ENCODE data around the gene DEPDC7.

DEPDC7 gene

DNA sequence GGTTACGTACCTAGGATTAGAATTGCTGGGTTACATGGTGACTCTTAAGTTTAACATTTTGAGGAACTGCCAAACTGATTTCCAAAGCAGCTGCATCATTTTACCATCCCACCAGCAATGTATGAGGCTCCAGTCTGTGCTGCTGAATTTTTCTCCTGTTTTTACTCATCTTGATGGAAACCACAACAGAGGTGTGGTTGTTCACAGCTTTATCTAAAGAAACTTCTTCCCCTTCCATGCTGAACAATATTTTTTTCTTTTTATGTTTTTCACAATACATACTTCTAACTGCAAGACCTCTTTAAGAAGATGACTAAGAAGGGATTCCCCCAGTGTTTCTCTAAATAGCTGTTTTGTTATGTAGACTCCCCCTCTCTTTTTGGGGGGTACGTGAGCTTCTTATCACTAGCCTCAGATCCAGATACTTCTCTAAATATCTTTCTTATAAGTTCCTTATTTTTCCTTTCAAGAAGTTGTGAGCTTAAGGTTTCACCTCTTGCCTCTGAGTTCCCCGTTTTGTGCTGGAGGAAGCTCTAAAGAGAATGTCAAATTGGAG lies 47.7 kb downstream of the DEPDC7 start:
- no peak for TF ChIP-seq SIN3A (IDR thresholded peaks at IDR 0.05; ENCODE audit: borderline replicate concordance, insufficient read depth, low read length)
- TF ChIP-seq FOXP2 (optimal IDR thresholded peaks at IDR 0.05; ENCODE audit: borderline replicate concordance, extremely low read depth, extremely low read length, insufficient read depth), result no peak
- TF ChIP-seq TAF1 (IDR thresholded peaks at IDR 0.05; ENCODE audit: borderline replicate concordance, insufficient read depth, low read length), result no peak
- no peak for TF ChIP-seq POLR2AphosphoS5 (IDR thresholded peaks at IDR 0.05; ENCODE audit: low read depth, low read length)

DNA sequence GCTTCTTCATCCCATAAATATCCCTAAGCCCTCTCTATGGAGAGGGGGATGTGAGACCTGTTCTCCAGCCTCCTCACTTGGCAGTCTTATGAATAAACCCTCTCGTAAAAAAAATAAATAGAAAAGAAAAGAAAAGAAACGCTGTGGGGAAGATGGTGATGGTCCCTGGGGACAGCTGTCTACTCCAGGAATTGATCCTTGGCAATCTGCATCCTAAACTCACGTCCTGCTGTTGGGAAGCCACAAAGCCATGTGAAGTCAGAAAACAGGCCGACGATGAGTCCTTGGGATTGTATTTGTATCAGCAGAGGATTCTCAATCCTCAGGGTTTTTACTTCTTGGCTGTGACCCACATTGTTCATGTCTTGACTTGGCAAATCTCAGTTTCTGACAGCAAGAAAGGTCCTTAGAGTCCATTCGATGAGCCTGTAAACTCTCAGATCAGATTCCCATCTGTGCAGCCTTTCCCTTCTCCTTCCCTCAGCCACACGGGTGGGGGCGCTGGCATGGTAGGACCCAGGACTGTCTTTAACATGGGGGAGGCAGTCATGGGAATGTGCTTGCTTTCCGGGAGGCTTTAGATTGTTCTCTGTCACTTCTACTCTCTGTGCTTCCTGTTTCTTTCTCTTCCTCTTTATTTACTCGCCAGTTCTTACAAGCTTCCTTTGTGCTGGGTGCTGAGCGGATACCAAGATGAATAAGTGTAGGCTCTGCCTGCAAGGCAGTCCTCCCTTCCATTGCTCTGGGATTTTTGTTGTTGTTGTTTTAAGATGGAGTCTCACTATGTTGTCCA lies 48.6 kb downstream of the DEPDC7 start:
- no peak for TF ChIP-seq SIN3A (IDR thresholded peaks at IDR 0.05; ENCODE audit: borderline replicate concordance, insufficient read depth, low read length)
- no peak for TF ChIP-seq TAF1 (IDR thresholded peaks at IDR 0.05; ENCODE audit: borderline replicate concordance, insufficient read depth, low read length)
- TF ChIP-seq FOXP2 (optimal IDR thresholded peaks at IDR 0.05; ENCODE audit: borderline replicate concordance, extremely low read depth, extremely low read length, insufficient read depth), result no peak
- TF ChIP-seq, protein P1, sequence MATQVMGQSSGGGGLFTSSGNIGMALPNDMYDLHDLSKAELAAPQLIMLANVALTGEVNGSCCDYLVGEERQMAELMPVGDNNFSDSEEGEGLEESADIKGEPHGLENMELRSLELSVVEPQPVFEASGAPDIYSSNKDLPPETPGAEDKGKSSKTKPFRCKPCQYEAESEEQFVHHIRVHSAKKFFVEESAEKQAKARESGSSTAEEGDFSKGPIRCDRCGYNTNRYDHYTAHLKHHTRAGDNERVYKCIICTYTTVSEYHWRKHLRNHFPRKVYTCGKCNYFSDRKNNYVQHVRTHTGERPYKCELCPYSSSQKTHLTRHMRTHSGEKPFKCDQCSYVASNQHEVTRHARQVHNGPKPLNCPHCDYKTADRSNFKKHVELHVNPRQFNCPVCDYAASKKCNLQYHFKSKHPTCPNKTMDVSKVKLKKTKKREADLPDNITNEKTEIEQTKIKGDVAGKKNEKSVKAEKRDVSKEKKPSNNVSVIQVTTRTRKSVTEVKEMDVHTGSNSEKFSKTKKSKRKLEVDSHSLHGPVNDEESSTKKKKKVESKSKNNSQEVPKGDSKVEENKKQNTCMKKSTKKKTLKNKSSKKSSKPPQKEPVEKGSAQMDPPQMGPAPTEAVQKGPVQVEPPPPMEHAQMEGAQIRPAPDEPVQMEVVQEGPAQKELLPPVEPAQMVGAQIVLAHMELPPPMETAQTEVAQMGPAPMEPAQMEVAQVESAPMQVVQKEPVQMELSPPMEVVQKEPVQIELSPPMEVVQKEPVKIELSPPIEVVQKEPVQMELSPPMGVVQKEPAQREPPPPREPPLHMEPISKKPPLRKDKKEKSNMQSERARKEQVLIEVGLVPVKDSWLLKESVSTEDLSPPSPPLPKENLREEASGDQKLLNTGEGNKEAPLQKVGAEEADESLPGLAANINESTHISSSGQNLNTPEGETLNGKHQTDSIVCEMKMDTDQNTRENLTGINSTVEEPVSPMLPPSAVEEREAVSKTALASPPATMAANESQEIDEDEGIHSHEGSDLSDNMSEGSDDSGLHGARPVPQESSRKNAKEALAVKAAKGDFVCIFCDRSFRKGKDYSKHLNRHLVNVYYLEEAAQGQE (IDR thresholded peaks at IDR 0.05; ENCODE audit: insufficient read depth in 1 of 2, low read depth in 2 of 2, low read length in 2 of 2), result no peak
- TF ChIP-seq POLR2AphosphoS5 (IDR thresholded peaks at IDR 0.05; ENCODE audit: low read depth, low read length), result no peak

DNA sequence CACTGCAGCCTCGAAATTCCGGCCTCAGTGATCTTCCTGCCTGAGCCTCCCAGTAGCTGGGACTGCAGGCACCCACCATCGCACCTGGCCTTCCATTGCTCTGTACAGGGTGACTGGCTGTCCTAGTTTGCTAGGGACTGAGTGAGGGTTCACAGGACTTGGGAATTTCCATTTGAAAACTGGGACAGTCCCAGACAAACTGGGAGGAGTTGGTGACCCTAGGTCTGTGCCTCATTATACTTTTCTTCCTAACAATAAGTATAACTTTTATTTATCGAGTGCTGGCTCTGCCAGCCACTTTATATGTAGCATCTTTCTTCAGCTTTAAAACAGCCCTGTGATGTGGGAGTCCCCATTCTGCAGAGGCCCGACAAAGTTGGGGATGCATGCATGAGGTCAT lies 49.2 kb downstream of the DEPDC7 start:
- TF ChIP-seq, protein P1 (IDR thresholded peaks at IDR 0.05; ENCODE audit: insufficient read depth in 1 of 2, low read depth in 2 of 2, low read length in 2 of 2), result no peak
- TF ChIP-seq POLR2AphosphoS5 (IDR thresholded peaks at IDR 0.05; ENCODE audit: low read depth, low read length) (no peak), SIN3A (IDR thresholded peaks at IDR 0.05; ENCODE audit: borderline replicate concordance, insufficient read depth, low read length) (no peak), TAF1 (IDR thresholded peaks at IDR 0.05; ENCODE audit: borderline replicate concordance, insufficient read depth, low read length) (no peak), FOXP2 (optimal IDR thresholded peaks at IDR 0.05; ENCODE audit: borderline replicate concordance, extremely low read depth, extremely low read length, insufficient read depth) (no peak)

- no peak for TF ChIP-seq TAF1 (IDR thresholded peaks at IDR 0.05; ENCODE audit: borderline replicate concordance, insufficient read depth, low read length)
Measured at GRCh38 chr11:33065445-33066178, 49.9 kb downstream of the DEPDC7 start.

- TF ChIP-seq TAF1 (IDR thresholded peaks at IDR 0.05; ENCODE audit: borderline replicate concordance, insufficient read depth, low read length), result no peak
- TF ChIP-seq SIN3A (IDR thresholded peaks at IDR 0.05; ENCODE audit: borderline replicate concordance, insufficient read depth, low read length), result no peak
- TF ChIP-seq, protein P1 (IDR thresholded peaks at IDR 0.05; ENCODE audit: insufficient read depth in 1 of 2, low read depth in 2 of 2, low read length in 2 of 2), result no peak
- TF ChIP-seq FOXP2 (optimal IDR thresholded peaks at IDR 0.05; ENCODE audit: borderline replicate concordance, extremely low read depth, extremely low read length, insufficient read depth), result no peak
- TF ChIP-seq POLR2AphosphoS5 (IDR thresholded peaks at IDR 0.05; ENCODE audit: low read depth, low read length), result no peak
Measured at GRCh38 chr11:33067294-33067693, 51.6 kb downstream of the DEPDC7 start.
